Stimulated activated CD4-positive, alpha-beta T cell treated with anti-CD3 and anti-CD28 coated beads, Interleukin-12 subunit alpha, Interleukin-12 subunit beta, amount 100 ng/mL, for 48 hours (primary cell): Measurements from ENCODE around the gene ZNF311.
"Not testable (repeated sequence)": the region's sequence is repeated elsewhere in the genome, so short reads cannot be mapped to it uniquely, and the experiment has no call there.

Source experiments
- DNase-seq, 3 donors: peaks; one replicate each; pipeline ENCODE4 v3.0.0-alpha.2; 2020; ENCODE audit warnings: low read depth in 2 of 3, low spot score in 1 of 3

ZNF311 gene

GRCh38 chr6:28956331-28956730 is 48.8 kb downstream of the ZNF311 start:
- DNase-seq, result no peak

- no peak for DNase-seq
Observed at GRCh38 chr6:28953585-28954258, 51.4 kb downstream of the ZNF311 start.

GRCh38 chr6:28953039-28953584 is 52.0 kb downstream of the ZNF311 start:
- peak; percentile 53 to 63 (median 62) for DNase-seq

GRCh38 chr6:28949656-28950195 is 55.4 kb downstream of the ZNF311 start:
- DNase-seq, result not testable (repeated sequence)

- no peak for DNase-seq
Observed at GRCh38 chr6:28948782-28949486, 56.2 kb downstream of the ZNF311 start.

- no peak for DNase-seq
Observed at GRCh38 chr6:28947831-28948270, 57.3 kb downstream of the ZNF311 start.

- no peak for DNase-seq
Observed at GRCh38 chr6:28947067-28947765, 57.9 kb downstream of the ZNF311 start.

- DNase-seq, result no peak
Observed at GRCh38 chr6:28945349-28945748, 59.8 kb downstream of the ZNF311 start.
